ENCODE measurements around the gene THAP3. TPM values are rescaled to one million over a fixed set of nuclear protein-coding genes. Genes with fewer than 3 reads are reported as not detected.
A peak's percentile ranks its signal among the peaks of the same experiment; 100 is the strongest.

THAP3 gene, protein sequence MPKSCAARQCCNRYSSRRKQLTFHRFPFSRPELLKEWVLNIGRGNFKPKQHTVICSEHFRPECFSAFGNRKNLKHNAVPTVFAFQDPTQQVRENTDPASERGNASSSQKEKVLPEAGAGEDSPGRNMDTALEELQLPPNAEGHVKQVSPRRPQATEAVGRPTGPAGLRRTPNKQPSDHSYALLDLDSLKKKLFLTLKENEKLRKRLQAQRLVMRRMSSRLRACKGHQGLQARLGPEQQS
- 10 to 100 TPM; 15.2 to 18.7 TPM for total RNA-seq
- 14.3 TPM for polyA plus RNA-seq (2013, experiment 1 of 2)
- 15.5 TPM for polyA plus RNA-seq (2013, experiment 2 of 2)
- total RNA-seq: 6.6 to 35.6 (median 19.1) reads per million in 172 experiments

DNA sequence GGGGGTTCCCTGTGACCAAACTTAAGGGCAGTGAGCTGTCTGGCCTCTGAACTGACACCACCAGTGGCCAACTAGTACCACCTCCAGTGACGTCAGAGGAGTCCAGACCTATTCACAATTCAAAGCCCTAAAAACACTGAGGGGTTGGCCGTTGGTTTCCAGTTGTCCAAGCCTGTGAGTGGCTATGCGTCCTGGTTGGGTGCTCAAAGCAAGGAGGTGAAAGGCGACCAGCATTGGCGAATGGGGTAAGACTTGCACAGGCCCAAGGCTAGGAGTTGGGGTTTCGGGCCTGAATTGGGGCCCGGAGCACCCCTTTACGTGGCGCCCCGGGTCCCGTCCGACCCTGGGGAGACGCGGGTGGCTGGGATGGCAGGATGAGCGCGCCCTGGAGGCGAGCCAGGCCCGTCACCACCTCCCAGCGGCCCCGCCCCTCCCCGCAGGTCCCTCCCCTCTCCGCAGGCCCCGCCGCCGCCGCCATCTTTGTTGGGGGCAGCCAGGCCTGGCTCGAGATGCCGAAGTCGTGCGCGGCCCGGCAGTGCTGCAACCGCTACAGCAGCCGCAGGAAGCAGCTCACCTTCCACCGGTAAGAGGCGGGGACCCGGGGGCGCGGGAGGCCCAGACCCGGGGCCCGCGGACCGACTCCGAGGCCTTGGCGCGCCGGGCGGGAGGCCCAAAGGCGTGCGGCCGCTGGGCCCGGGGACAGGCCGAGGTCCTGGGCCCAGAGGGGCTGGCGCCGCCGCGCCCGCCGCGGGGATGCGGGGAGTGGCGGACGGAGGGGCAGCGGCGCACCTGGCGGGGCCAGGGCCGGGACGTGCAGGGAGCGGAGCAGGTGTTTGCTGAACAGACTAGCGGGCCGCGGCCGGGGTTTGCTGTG lies at the start of gene THAP3:
THAP3 (plus strand) TSS at position 159 of the 874 bp plus-strand sequence; CDS start at position 510, 351 bp downstream.
- ChIA-PET CTCF (interaction anchor here (1.5 to 3.2 kb wide), 3 partner anchors 9 to 70 kb away, joined by 3 to 15 read pairs (median 6); partner anchors contain the start of genes KLHL21, NOL9 and TAS1R1), POLR2A (interaction anchor here (0.9 to 3.7 kb wide), 6 partner anchors 9 to 134 kb away, joined by 3 to 28 read pairs (median 4); partner anchors contain the start of genes KLHL21, PLEKHG5 and ZBTB48)
- peak within 1 kb of the TSS; percentile 72 for H3K4me3 ChIP-seq (ENCODE audit: low read length)
- peaks cover 31% of the 10 kb centered on the region for H3K4me1 ChIP-seq (ENCODE audit: insufficient read depth, low read length)
- peaks cover 40% of the 10 kb centered on the region for H3K36me3 ChIP-seq (ENCODE audit: insufficient read depth, low read length)
- TF ChIP-seq, protein P1, sequence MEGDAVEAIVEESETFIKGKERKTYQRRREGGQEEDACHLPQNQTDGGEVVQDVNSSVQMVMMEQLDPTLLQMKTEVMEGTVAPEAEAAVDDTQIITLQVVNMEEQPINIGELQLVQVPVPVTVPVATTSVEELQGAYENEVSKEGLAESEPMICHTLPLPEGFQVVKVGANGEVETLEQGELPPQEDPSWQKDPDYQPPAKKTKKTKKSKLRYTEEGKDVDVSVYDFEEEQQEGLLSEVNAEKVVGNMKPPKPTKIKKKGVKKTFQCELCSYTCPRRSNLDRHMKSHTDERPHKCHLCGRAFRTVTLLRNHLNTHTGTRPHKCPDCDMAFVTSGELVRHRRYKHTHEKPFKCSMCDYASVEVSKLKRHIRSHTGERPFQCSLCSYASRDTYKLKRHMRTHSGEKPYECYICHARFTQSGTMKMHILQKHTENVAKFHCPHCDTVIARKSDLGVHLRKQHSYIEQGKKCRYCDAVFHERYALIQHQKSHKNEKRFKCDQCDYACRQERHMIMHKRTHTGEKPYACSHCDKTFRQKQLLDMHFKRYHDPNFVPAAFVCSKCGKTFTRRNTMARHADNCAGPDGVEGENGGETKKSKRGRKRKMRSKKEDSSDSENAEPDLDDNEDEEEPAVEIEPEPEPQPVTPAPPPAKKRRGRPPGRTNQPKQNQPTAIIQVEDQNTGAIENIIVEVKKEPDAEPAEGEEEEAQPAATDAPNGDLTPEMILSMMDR (IDR thresholded peaks at IDR 0.05): peak; percentile 31
- peaks cover 29% of the 10 kb centered on the region for H3K4me1 Mint-ChIP-seq (ENCODE audit: low read depth)
- H3K27me3 ChIP-seq (ENCODE audit: control insufficient read depth in 1 of 2, insufficient read depth in 2 of 2, low read length in 2 of 2): no peaks in the 10 kb centered on the region
- H3K36me3 Mint-ChIP-seq (ENCODE audit: low read depth): peaks cover 48% of the 10 kb centered on the region
- H3K9me3 Mint-ChIP-seq: no peaks in the 10 kb centered on the region
- H3K4me3 Mint-ChIP-seq: peak within 1 kb of the TSS; percentile 94
- H3K27ac Mint-ChIP-seq: peak within 1 kb of the TSS; percentile 84
- no peaks in the 10 kb centered on the region for H3K9me3 ChIP-seq (ENCODE audit: control insufficient read depth in 1 of 2, insufficient read depth in 1 of 2, low read length in 2 of 2)
- DNase-seq (peak; percentile 86 to 95 (median 90)), ATAC-seq (ENCODE audit: poor library complexity) (peak; percentile 98)
- H3K27me3 Mint-ChIP-seq: no peaks in the 10 kb centered on the region
- peak within 1 kb of the TSS in 1 of 2 donors; percentile 38 for H3K27ac ChIP-seq (ENCODE audit: low read depth in 1 of 2, low read length in 2 of 2)
- intact Hi-C loops (cut with DNase I, micrococcal nuclease): loop anchor here (1.0 to 5.0 kb wide), 9 partner anchors 12 to 158 kb away; partner anchors contain the start of genes NOL9 (in 2 of the 2), ZBTB48 (in 2 of the 2), DNAJC11 (in 1 of the 2) and KLHL21 (in 1 of the 2)

DNA sequence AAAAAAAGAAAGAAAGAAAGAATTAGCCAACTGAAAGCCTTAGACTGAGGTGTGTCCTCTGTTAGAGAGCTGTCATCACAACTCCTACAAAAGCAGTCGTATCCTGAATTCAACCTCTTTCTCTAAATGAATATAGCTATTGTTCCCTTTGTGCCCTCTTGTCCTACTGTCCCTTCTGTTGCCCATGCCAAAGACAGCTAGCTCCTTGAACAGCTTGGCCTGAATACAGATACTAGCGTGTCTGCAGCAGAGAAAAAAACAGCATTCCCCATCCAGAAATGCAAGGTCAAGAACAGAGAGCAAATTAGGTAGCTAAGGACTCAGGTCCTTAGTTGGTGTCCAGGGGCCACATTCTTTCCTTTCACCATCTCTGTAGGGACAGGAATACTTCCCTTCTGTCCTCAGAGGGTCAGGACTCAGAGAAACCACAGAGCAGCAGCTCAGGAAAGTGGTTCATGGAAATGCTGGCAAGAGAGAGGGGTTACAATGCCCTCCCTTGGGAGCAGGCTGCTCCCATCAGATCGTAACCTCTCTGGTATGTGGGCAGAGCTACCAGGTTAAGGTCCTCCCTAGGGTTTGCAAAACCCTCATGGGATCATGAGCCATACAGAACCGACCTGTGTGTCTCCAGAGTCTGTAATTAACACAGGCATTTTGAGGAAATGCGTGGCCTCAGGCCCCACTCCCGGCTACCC lies 46.7 kb upstream of the THAP3 start:
- H3K27me3 ChIP-seq (ENCODE audit: control insufficient read depth in 1 of 2, insufficient read depth in 2 of 2, low read length in 2 of 2): peaks cover 0 to 3% of the 10 kb centered on the region in 2 experiments
- no peaks in the 10 kb centered on the region for H3K9me3 ChIP-seq (ENCODE audit: control insufficient read depth in 1 of 2, insufficient read depth in 1 of 2, low read length in 2 of 2)
- TF ChIP-seq, protein P1 (IDR thresholded peaks at IDR 0.05): no peak
- H3K27ac Mint-ChIP-seq: peak overlapping the region; percentile 93
- ChIA-PET POLR2A (interaction anchor here (0.7 to 2.8 kb wide), 3 partner anchors 20 to 114 kb away, joined by 3 to 9 read pairs (median 3); partner anchors contain the start of genes NOL9 and TAS1R1), CTCF (no interaction called here)
- H3K36me3 ChIP-seq (ENCODE audit: insufficient read depth, low read length): peaks cover 7% of the 10 kb centered on the region
- no peak overlapping the region for H3K4me3 ChIP-seq (ENCODE audit: low read length)
- peaks cover 36% of the 10 kb centered on the region for H3K4me1 ChIP-seq (ENCODE audit: insufficient read depth, low read length)
- no peak for ATAC-seq (ENCODE audit: poor library complexity)
- H3K27me3 Mint-ChIP-seq: no peaks in the 10 kb centered on the region
- no peak overlapping the region for H3K27ac ChIP-seq (ENCODE audit: low read depth in 1 of 2, low read length in 2 of 2)
- peaks cover 11% of the 10 kb centered on the region for H3K36me3 Mint-ChIP-seq (ENCODE audit: low read depth)
- H3K9me3 Mint-ChIP-seq: no peaks in the 10 kb centered on the region
- H3K4me1 Mint-ChIP-seq (ENCODE audit: low read depth): peaks cover 32% of the 10 kb centered on the region
- no peak for DNase-seq
- intact Hi-C loops (cut with DNase I, micrococcal nuclease): loop anchor here in 1 of 2 experiments (2.0 kb wide), 2 partner anchors 25 to 47 kb away; partner anchors contain the start of genes KLHL21 and THAP3
- peak overlapping the region; percentile 63 for H3K4me3 Mint-ChIP-seq
